ENCODE results near the gene PLXNA4. TPM values are rescaled to one million over a fixed set of nuclear protein-coding genes. Genes with fewer than 3 reads are reported as not detected.

The PLXNA4 gene
- polyA plus RNA-seq, 2 of the 4 experiments (the other 2 are of a cell fraction): 0.12 to 0.34 TPM

- no peak for TF ChIP-seq FOSL2 (IDR thresholded peaks at IDR 0.05)
- no peak for TF ChIP-seq FOSL2 (CRISPR knock-in tag; IDR thresholded peaks at IDR 0.05)
Observed at GRCh38 chr7:132490474-132490873, 85.8 kb downstream of the PLXNA4 start (continued).

DNA sequence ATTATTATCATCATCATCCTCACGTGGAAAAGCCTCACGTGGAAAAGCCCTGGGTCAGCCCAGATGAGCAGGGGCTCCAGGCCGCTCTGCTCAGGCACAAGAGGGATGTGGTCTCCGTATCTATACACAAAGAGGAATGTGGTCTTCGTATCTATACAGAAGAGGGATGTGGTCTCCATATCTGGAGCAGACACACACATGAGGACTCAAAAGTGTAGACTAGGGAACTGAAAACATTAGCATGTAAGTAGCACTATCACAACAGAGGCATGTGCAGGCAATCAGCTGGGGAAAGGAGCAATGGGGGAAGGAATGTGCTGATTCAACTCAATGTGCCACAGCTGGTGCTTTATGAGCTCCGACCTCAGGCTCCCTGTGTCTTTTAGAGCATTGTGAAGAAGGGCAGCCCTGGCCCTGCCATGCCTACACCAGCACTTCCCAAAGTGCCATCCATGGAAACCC lies 86.5 kb downstream of the PLXNA4 start:
- ChIA-PET CTCF (interaction anchor here (0.6 kb wide), 1 partner anchor 803 kb away, joined by 4 read pairs; no protein-coding TSS in a partner anchor), POLR2A (no interaction called here)
- DNase-seq (ENCODE audit: low read depth in 1 of 2, low spot score in 1 of 2) (no peak), FAIRE-seq (no peak), ATAC-seq (no peak)
- Histone ChIP-seq H3K4me1 (no peaks in the 10 kb centered on the region), H3K4me2 (no peak overlapping the region), H3K9me3 (no peaks in the 10 kb centered on the region), H3K27ac (no peak overlapping the region), H3K4me3 (no peak overlapping the region)
- TF ChIP-seq MAFK (IDR thresholded peaks at IDR 0.05; ENCODE audit: partially characterized antibody) (peak; percentile 20), CHD2 (IDR thresholded peaks at IDR 0.05; ENCODE audit: low read length, partially characterized antibody) (no peak)
- 19% methylated on average over 6 of the region's 6 CpGs for WGBS (ENCODE audit: missing lambda C conversion rate)

- POLR2A ChIA-PET: no interaction called here
- Histone ChIP-seq H3K4me1 (no peaks in the 10 kb centered on the region), H3K4me2 (no peak overlapping the region), H3K4me3 (no peak overlapping the region), H3K9me3 (no peaks in the 10 kb centered on the region), H3K27ac (no peak overlapping the region)
- CTCF ChIA-PET: interaction anchor here (0.8 to 1.2 kb wide), 2 partner anchors 13 to 1174 kb away, joined by 3 read pairs; no protein-coding TSS in a partner anchor
- TF ChIP-seq NFE2L2 (conservative IDR thresholded peaks at IDR 0.05; ENCODE audit: low read length) (no peak), CHD4 (IDR thresholded peaks at IDR 0.05; ENCODE audit: borderline replicate concordance) (no peak), RFX5 (IDR thresholded peaks at IDR 0.05) (no peak), FOSL2 (IDR thresholded peaks at IDR 0.05) (no peak), FOSL2 (CRISPR knock-in tag; IDR thresholded peaks at IDR 0.05) (no peak), NPAS2 (CRISPR knock-in tag; IDR thresholded peaks at IDR 0.05; ENCODE audit: borderline replicate concordance) (no peak), RNF2 (IDR thresholded peaks at IDR 0.05; ENCODE audit: borderline replicate concordance, low read depth) (no peak), SREBF2 (IDR thresholded peaks at IDR 0.05) (no peak)
- TF ChIP-seq, protein P1, sequence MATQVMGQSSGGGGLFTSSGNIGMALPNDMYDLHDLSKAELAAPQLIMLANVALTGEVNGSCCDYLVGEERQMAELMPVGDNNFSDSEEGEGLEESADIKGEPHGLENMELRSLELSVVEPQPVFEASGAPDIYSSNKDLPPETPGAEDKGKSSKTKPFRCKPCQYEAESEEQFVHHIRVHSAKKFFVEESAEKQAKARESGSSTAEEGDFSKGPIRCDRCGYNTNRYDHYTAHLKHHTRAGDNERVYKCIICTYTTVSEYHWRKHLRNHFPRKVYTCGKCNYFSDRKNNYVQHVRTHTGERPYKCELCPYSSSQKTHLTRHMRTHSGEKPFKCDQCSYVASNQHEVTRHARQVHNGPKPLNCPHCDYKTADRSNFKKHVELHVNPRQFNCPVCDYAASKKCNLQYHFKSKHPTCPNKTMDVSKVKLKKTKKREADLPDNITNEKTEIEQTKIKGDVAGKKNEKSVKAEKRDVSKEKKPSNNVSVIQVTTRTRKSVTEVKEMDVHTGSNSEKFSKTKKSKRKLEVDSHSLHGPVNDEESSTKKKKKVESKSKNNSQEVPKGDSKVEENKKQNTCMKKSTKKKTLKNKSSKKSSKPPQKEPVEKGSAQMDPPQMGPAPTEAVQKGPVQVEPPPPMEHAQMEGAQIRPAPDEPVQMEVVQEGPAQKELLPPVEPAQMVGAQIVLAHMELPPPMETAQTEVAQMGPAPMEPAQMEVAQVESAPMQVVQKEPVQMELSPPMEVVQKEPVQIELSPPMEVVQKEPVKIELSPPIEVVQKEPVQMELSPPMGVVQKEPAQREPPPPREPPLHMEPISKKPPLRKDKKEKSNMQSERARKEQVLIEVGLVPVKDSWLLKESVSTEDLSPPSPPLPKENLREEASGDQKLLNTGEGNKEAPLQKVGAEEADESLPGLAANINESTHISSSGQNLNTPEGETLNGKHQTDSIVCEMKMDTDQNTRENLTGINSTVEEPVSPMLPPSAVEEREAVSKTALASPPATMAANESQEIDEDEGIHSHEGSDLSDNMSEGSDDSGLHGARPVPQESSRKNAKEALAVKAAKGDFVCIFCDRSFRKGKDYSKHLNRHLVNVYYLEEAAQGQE (IDR thresholded peaks at IDR 0.05): no peak
- 34% methylated on average over 6 of the region's 6 CpGs for WGBS (ENCODE audit: missing lambda C conversion rate)
- DNase-seq (ENCODE audit: low read depth in 1 of 2, low spot score in 1 of 2) (no peak), FAIRE-seq (no peak), ATAC-seq (no peak)
Observed at GRCh38 chr7:132488634-132489302, 87.5 kb downstream of the PLXNA4 start.

- Histone ChIP-seq H3K9me3 (no peaks in the 10 kb centered on the region), H3K4me2 (no peak overlapping the region), H3K27ac (no peak overlapping the region), H3K4me3 (no peak overlapping the region), H3K4me1 (no peaks in the 10 kb centered on the region)
- CTCF ChIA-PET: interaction anchor here (1.0 kb wide), 1 partner anchor 109 kb away, joined by 3 read pairs; no protein-coding TSS in a partner anchor
- FAIRE-seq (no peak), ATAC-seq (no peak), DNase-seq (ENCODE audit: low read depth in 1 of 2, low spot score in 1 of 2) (no peak)
- POLR2A ChIA-PET: no interaction called here
- WGBS (ENCODE audit: missing lambda C conversion rate): 36% methylated on average over 6 of the region's 6 CpGs
- no peak for TF ChIP-seq RNF2 (IDR thresholded peaks at IDR 0.05; ENCODE audit: borderline replicate concordance, low read depth)
- no peak for TF ChIP-seq EHMT2 (IDR thresholded peaks at IDR 0.05; ENCODE audit: low read depth)
- no peak for TF ChIP-seq HOXA7 (CRISPR knock-in tag; IDR thresholded peaks at IDR 0.05)
- no peak for TF ChIP-seq ESRRA (IDR thresholded peaks at IDR 0.05; ENCODE audit: borderline replicate concordance, low read length)
- TF ChIP-seq SMC3 (IDR thresholded peaks at IDR 0.05): no peak
- no peak for TF ChIP-seq RFX5 (IDR thresholded peaks at IDR 0.05)
- TF ChIP-seq, protein P2, sequence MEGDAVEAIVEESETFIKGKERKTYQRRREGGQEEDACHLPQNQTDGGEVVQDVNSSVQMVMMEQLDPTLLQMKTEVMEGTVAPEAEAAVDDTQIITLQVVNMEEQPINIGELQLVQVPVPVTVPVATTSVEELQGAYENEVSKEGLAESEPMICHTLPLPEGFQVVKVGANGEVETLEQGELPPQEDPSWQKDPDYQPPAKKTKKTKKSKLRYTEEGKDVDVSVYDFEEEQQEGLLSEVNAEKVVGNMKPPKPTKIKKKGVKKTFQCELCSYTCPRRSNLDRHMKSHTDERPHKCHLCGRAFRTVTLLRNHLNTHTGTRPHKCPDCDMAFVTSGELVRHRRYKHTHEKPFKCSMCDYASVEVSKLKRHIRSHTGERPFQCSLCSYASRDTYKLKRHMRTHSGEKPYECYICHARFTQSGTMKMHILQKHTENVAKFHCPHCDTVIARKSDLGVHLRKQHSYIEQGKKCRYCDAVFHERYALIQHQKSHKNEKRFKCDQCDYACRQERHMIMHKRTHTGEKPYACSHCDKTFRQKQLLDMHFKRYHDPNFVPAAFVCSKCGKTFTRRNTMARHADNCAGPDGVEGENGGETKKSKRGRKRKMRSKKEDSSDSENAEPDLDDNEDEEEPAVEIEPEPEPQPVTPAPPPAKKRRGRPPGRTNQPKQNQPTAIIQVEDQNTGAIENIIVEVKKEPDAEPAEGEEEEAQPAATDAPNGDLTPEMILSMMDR (IDR thresholded peaks at IDR 0.05): no peak
- TF ChIP-seq, protein P3, sequence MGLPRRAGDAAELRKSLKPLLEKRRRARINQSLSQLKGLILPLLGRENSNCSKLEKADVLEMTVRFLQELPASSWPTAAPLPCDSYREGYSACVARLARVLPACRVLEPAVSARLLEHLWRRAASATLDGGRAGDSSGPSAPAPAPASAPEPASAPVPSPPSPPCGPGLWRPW (IDR thresholded peaks at IDR 0.05): no peak
- no peak for TF ChIP-seq FOSL2 (IDR thresholded peaks at IDR 0.05)
- no peak for TF ChIP-seq FOSL2 (CRISPR knock-in tag; IDR thresholded peaks at IDR 0.05)
Observed at GRCh38 chr7:132486274-132486610, 90.0 kb downstream of the PLXNA4 start.

All from A549 (cell line).